HG03469 (cell line): ENCODE results near the gene CDK5RAP1.
"Not testable (repeated sequence)": the region's sequence is repeated elsewhere in the genome, so short reads cannot be mapped to it uniquely, and the experiment has no call there.

Source experiments
- ATAC-seq: cut with Tn5 transposase; IDR thresholded peaks from one replicate; pipeline ENCODE4 v1.9.1; 2021; ENCODE audit warnings: mild to moderate bottlenecking, moderate library complexity, moderate number of reproducible peaks; ENCODE audit not compliant: unreplicated experiment

The CDK5RAP1 gene

DNA sequence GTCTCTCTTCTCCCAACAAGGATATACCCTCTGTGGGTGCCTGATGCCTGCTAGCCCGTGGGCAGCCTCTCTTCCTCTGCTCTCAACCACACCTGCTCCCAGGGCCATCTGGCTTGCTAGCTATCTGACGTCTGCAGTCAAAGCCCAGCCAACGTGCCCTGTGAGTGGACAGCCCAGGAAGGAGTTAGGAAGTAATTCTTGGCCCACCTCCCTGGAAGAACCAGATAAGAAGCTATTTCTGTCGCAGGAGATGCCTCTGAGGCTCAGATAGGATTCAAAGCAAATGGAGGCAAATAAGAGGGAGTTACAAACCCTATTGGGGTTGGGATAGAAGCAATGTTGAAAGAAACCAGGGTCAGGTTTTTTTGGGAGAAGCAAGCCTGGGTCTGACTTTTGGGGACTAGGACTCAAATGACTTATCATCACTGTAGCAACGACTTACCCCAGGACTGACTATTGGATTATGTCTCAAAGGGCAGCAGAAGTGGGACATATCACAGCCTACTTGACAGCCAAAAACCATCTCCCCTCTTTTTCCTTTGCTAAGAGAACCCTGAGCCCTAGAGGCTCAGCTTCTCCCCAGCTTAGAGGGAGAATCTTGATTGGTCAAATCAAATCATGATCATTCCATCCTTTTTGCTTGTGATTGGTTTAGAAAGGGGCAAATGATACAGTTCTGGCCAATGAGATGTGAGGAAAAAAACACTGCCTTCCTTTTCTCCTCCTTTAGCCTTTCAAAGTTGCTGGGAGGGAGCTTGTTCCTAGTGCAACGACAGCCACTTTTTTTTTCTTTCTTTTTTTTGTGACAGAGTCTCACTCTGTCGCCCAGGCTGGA lies 18.0 kb upstream of the CDK5RAP1 start:
- no peak for ATAC-seq

DNA sequence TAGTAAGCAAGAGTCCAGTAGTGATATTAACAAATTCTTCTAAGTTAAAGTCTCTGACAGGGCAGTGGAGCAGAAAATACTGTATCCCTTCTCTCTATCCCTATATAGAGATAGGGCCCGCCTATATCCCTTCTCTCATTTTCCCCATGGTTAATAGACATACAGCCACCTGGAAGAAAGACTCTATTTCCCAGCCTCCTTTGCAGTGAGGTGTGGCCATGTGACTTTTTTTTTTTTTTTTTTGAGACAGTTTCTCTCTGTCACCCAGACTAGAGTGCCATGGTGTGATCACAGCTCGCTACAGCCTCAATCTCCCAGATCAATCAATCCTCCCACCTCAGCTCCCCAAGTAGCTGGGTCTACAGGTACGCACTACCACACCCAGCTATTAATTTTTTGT lies 16.7 kb upstream of the CDK5RAP1 start:
- no peak for ATAC-seq

DNA sequence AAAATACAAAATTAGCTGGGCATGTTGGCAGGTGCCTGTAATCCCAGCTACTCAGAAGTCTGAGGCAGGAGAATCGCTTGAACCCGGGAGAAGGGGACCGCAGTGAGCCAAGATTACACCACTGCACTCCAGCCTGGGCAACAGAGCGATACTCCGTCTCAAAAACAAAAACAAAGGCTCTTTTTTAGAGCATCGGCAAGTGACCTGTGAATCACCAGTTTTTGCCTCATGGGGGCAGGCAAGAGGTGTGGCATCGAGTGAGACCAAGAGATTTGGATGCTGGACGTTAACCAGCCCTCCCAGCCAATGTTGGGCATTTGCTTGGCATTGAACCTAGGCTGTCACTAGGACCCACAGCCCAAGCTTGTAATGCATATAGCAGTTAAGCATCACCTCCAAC lies 14.6 kb upstream of the CDK5RAP1 start:
- ATAC-seq: no peak

DNA sequence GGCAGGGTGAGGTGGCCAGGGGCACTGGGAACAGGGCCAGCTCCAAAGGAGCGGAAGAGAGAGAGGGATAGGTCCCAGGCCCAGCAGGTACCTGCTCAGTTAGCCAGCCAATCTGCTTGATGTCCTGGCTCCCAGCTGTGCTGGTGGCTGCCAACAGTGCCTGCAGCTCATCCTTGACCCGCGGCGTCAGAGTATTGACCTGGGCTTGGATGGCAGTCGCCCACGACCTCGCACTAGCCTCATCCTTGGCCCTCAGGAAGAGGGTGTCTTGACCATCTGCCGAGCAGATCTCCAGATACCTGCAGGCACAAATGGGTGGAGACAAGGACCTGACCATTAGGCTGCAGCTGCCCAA lies 11.1 kb upstream of the CDK5RAP1 start:
- no peak for ATAC-seq

DNA sequence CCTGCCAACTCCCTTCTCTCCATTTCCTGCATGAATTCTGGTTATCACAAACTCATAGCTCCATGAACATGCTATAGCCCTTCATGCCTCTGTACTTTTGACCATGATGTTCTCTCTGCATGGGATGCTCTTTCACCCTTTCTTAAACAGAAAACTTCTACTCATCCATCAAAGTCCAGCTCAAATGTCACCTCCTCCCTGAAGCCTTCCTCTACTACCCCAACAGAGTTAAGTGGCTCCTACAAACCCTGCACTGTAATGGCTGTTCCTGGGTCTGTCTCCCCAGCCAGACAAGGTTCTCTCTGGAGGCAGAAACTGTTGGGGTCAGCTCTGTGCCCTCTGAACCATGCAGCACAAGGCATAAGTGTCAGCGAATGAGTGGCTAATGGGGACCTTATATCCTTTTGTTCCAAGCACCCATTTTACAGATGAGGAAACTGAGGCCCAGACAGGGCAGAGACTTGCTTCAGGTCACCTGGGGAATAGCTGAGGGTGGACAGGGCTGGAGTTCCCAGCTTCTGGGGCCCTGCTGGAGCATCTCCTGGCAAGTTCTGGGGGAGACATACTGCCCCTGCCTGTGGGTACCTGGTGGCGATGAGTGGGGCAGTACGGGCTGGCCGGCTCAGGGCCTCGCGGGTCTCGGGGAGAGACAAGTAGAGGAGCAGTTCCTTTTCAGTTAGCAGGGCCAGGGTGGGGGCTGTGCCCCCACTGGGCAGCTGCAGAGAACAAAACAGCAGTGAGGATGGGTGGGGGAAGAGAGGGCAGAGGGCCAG lies 10.6 kb upstream of the CDK5RAP1 start:
- ATAC-seq: no peak

DNA sequence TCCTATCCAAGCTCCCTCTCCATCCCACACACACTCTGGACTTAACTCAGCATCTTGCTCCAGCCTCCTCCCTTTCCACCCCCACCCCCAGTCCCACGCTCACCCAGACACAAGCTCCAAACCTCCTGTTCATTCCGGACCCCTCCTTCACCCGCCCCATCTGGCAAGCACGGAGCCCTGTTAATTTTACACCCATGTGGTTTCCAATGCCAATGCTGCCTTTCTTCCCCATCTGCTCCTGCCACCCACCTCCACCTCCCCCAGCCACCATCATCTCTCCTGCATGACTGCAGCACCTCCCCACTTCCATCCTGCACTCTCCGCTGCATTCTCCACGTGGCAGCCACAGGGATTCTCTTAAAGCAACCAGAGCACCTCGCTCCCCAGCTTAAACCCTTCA lies 9.9 kb upstream of the CDK5RAP1 start:
- ATAC-seq: no peak

DNA sequence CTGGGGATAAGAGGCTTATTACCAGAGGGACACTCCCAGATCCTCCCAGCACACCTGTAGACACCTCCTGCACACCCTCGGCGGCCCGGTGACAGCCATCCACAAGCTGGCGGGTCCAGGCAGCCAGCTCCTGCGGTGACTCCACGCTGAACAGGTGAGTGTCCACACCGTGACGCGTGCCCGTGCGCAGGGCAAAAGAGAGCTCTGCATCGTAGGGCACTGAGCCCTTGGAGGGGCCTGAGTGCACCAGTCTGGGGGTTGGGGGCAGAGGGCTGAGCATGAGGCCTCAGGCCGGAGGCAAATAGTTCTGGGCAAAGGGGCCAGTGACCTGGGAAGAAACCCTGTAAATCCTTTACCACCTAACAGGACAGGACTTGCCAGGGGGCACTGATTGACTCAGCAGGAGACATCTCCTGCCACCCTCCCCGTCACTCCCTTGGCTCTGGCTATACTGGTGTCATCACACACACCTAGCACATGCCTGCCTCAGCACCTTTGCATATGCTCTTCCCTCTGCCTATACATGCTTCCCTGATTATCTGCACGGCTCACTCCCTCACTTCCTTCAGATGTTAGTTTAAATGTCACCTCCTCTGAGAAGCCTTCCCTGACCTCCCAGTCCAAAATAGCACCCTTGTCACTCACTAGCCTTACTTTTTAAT lies 8.9 kb upstream of the CDK5RAP1 start:
- ATAC-seq: no peak

DNA sequence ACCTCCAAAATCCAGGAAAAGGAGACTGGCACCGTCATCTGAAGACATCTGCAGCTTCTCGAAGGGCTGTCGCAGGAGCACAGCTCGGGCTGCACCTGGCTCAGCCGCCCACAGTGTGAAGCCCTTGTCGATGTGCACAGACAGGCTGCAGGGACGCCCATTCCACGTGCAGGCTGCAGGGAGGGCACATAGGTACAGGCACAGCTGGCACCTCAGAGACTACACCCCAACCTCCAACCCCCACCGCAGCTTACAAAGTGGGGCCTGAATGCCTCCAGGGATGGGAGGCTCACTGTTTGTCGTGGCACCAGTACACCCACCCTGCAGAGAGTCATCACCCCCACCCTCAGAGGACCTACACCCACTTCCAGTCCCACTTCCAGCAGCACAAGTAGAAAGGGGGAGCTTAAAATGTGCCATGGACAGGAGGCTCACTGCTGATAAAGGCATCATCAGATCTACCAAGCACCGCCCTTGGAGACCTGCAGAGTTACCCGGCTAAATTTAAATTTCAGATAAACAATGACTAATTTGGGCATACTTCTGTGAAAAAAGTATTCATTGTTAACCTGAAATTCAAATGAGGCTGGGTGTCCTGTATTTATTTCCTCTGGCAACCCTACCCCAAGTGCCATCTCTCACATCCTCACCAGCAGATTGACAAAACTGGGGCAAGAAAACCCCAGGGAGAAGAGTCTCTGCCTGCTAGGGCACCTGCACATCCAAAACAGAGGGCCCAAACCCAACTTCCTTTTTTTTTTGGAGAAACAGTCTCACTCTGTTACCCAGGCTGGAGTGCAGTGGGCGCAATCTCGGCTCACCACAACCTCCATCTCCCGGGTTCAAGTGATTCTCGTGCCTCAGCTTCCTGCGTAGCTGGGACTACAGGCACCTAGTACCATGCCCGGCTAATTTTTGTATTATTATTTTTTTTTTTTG lies 7.7 kb upstream of the CDK5RAP1 start:
- ATAC-seq: no peak

DNA sequence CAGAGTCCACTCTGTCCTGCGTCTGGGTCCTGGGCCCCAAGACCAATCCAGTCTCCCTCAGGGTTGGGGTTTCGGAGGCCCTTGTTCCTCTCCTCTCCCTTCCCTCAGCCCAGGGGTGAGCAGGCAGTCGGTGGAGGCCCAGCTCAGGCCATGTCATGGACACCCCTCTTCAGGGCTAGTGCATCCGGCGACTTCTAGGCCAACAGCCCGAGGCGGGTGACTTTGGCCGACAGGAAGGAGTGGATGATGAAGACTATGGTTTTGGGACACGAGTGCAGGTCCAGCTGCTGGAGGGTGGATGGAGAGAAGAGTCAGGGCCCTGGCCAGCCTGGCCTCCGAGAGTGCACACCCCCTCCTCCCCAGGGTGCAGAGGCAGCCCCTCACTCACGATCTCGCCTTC lies 7.0 kb upstream of the CDK5RAP1 start:
- ATAC-seq: no peak

DNA sequence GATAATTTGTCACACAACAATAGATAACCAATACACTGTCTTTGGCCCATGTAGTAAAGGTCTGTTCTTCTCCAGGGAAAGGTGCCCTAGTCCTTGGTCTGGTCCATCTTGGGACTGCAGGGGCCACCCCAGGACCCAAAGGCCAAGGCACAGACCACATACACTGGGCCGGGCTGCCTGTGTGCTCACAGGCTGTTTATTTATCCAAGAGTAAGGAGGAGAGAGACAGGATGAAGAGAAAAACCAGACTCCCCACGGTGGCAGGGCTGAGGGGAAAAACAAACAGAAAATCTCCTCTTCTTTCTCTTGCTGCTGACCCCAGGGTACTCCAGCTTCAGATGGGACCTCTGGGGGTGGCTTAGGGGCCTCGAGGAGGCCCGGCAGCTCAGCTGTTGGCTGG lies 6.5 kb upstream of the CDK5RAP1 start:
- ATAC-seq: no peak

DNA sequence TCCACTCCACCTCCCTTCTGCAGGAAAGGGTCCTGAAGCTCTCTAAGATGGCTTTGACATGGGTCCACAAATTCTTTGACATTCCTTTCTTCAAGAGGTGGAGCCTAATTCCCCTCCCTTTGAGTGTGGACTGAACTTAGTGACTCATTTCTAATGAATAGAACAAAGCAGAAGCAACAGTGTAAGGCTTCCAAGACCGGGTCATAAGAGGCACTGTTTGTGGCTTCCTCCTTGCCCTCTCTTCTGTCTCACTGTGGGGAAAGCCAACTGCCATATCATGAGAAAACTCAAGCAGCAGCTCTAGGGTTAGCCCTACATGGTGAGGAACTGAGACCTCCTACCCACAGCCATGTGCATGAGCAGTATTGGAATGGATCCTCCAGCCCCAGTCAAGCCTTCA lies 5.9 kb upstream of the CDK5RAP1 start:
- ATAC-seq: no peak

DNA sequence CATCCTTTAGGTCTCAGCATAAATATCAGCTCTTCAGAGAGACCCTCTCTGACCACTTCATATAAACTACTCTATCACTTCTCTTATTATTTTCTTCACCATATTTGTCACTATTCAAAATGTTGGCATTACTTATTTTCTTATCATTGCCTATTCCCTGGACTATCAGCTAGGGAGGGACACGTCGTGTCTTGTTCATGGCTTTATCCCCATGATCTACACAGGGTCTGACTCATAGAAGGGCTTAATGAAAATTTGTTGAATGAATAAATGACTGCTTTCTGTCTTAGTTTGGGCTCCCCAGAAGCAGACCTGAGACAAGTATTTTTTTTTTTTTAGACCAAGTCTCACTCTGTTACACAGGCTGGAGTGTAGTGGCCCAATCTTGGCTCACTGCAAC lies 3.0 kb upstream of the CDK5RAP1 start:
- ATAC-seq: no peak

DNA sequence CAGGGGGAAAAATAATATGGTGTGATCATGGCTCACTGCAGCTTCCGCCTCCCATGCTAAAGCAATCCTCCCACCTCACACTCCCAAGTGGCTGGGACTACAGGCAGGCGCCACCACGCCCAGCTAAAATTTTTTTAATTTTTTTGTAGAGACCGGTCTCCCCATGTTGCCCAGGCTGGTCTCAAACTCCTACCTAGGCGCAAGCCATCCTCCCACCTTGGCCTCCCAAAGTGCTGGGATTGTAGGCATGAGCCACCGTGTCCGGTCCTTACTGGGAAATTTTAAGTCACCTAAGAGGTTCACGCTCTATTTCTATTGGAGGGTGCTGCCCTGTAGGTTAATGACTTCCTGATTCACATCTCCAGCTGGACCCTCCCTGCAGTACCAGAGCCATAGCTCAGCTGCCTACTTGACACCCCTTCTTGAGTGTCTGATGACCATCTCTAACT lies 626 bp upstream of the CDK5RAP1 start:
- no peak for ATAC-seq

DNA sequence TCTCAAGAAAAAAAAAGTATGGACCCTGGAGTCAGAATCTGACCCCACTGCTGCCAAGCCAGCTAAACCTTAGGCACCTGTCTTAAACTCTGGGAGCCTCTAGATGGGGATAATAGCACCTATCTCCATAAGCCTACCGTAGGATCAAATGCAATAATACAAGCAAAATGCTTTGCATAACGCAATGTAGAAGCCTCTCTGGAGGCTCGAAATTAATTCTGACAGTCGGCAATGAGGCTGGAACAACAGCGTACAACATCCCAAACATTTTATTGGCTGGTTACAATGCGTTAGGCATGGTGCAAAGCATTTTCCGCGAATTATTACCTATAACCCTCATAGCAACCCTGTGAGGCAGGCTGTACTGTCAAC lies 521 bp downstream of the CDK5RAP1 start:
- no peak for ATAC-seq

DNA sequence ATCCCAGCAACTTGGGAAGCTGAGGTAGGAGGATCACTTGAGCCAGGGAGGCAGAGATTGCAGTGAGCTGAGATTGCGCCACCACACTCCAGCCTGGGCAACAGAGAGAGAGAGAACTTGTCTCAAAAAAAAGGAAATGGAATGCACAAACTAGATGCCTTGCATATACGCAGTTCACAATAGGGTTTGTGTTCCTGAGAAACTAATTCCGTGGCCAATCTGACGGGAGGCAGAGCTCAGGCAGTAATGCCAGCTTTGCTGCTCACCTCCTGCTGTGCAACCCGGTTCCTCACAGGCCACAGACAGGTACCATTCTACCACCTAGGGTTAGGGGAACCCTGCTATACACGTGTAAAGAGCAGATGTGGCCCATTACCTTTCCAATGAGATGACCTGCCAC lies 1.4 kb downstream of the CDK5RAP1 start:
- ATAC-seq: no peak

DNA sequence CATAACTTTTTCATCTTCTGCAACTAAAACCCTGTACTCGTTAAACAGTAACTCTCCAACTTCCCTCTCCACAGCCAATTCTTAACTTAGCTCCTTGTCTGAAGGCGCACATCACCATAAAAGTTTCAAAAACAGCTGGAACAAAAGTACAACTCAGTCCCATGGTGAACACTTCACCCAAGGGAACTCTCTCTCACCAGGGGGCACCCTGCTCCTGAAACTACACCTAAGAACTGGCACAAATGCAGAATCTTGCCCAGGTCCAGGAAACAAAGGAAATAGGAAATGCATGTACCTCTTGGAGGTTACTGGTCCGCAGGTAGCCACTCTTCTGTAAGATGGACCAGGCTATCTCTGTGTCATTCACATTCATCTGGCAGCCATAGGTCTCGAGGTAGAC lies 6.6 kb downstream of the CDK5RAP1 start:
- ATAC-seq: no peak

DNA sequence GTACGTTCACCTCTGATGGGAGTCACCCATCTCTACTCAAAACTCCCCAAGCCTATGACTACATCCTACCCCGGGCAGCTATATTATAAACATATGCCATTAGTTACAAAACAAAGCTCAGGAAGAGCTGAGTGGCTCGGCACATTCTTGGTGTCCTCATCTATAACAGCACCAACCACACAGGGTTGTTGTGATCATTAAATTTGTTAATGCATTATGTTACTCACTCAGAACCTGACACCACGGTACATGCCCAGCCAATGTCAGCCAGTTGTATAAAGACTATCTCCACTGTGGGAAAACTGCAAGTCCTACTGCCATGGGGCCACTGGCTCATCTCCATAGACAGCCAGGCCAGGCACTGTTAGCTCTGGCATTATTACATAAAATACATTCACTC lies 7.7 kb downstream of the CDK5RAP1 start:
- no peak for ATAC-seq

DNA sequence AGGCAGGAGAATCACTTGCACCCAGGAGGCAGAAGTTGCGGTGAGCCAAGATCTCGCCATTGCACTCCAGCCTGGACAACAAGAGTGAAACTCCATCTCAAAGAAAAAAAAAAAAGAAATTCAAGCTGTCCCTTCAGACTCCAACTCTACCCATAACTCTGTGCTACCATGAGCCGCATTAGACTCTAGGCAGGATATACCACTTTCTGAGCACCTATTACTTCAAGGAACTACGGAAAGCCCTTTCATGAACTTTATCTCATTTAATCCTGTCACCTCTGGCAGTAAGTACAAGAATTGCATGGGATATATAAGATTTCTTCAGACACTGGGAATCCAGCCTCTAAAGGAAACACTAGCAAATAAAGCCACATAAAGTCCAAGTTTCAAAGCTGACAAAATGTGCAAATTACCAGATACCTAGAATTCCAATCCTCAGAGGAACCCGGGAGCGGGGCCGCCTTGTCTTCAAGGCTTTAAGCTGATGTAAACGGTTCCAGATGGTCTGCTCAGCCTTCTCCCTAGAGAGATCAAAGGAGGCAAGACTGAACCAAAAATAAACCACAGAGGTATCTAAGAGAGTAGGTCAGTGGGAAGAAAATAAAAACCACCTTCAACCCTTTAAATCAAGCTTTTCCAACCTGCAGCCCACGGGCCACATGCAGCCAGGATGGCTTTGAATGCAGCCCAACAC lies 9.4 kb downstream of the CDK5RAP1 start:
- no peak for ATAC-seq

DNA sequence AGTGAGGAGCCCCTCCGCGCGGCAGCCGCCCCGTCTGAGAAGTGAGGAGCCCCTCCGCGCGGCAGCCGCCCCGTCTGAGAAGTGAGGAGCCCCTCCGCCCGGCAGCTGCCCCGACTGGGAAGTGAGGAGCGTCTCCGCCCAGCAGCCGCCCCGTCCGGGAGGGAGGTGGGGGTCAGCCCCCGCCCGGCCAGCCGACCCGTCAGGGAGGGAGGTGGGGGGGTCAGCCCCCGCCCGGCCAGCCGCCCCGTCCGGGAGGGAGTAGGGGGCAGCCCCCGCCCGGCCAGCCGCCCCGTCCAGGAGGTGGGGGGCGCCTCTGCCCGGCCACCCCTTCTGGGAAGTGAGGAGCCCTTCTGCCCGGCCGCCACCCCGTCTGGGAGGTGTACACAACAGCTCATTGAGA lies 12.0 kb downstream of the CDK5RAP1 start:
- not testable (repeated sequence) for ATAC-seq

DNA sequence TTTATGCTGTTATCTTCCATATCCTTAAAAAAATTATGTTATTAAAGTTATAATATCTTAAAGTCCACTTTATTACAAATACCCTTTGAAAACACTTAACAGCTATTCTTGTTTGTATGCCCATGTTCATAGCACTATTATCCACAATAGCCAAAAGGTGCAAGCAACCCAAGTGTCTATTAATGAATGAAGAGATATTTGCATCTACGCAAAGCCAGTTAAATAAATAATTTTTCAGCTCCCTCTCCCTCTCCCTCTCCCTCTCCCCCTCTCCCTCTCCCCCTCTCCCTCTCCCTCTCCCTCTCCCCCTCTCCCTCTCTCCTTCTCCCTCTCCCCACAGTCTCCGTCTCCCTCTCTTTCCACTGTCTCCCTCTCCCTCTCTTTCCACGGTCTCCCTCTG lies 13.1 kb downstream of the CDK5RAP1 start:
- no peak for ATAC-seq
